NCI-H1105 (cell line): ENCODE data around the gene BICD1.

Experiments
- DNase-seq: peaks from one replicate; lab custom pipeline; 2025; lab: John Stamatoyannopoulos, UW

Gene BICD1

GRCh38 chr12:32281098-32281497, 174.5 kb downstream of the BICD1 start:
- DNase-seq, result no peak

DNA sequence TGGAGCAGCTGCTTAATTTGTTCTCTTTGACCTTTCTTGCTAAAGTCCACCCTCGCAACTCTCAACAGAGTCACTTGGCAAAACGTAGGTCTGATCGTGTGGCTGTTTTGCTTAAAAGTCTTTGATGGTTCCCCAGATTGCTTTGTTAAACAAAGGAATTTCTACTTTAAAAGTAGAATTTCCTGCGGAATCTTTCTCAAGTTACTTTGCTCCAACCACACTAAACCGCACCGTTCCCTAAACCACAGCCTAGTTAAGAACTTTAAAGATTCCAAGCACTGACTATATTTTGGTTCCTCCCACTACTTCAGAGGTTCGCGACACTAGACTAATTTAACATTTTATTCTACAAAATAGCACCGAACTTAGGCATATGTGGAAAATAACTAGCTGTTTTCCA, 177.9 kb downstream of the BICD1 start:
- DNase-seq, result no peak

DNA sequence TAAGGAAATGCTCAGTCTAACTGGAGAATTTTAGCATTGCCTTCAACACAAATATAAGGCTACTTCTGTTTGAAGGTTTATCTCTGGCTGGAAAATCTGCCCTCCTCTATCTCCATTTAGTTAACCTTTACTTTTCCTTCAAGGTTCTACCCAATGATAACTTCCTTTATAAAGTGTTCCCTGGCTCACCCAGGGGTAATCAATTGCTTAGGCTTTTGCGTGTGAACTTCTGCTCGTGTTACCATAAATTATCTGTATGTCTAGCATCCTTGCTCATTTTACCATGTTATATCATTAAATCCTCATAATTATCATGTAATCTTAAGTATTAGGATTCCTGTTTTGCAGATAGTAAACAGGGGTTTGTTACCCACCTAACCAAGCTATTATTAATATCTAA, 178.4 kb downstream of the BICD1 start:
- no peak for DNase-seq

DNA sequence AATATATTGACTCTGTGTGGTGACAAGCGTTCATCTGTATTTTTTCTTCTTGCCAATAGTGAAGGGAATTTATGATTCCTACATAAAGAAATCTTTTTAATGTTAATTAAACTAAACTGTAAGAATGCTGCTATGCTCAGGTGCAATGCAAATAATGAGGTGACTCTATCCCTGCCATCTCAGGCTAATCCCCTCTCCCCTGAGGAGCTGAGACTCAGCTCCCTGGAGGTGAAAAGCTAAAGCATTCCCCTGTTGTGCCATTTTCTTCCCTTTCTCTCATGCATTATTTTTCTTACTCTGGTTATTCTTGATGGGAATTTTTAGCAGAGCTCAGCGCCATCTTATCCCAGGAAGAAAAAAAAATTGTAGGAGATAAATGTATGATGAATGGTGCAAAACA, 178.8 kb downstream of the BICD1 start:
- no peak for DNase-seq

DNA sequence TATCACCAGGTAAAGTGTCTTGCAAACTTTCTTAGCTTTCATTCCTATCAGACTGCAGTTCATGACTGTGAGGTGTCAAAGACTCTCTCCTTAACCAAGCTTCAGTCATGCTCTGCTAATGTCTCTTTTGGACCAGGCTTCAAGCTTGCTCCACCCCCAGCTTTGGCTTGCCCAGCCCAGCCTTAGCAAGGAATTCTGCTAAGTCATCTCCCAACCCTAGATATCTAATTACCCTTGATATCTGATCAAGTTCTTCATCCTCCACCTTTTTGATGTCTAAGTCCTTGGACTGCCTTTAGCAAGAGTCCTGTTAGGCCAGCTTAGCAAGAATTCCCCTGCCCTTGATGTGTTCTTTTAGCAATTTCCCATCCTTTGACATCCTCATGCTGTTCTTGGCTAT, 183.8 kb downstream of the BICD1 start:
- no peak for DNase-seq

GRCh38 chr12:32292151-32292550, 185.5 kb downstream of the BICD1 start:
- no peak for DNase-seq

DNA sequence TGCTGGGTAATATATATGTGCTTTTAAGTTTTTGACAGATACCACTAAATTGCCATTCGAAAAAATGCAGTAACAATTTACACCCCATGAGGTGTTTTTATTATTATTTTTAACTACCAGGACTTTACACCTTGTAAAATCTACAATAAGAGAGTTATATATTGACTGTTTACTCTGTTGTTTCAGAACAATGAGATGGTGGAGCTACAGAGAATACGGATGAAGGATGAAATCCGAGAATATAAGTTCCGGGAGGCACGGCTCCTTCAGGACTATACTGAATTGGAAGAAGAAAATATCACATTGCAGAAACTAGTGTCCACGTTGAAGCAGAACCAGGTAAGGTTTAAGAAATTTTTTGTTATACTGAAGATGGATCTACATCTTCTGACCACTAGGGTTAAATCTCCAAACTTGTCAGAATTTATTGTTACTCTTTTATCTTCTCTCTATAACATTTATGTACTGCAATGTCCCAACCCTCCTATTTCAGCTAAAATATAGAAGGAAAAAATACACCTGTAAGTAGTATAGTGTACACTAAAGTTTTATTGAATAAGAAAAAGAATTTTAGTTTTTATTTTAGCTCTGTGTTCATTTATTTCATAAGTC, 187.3 kb downstream of the BICD1 start:
- DNase-seq, result no peak

DNA sequence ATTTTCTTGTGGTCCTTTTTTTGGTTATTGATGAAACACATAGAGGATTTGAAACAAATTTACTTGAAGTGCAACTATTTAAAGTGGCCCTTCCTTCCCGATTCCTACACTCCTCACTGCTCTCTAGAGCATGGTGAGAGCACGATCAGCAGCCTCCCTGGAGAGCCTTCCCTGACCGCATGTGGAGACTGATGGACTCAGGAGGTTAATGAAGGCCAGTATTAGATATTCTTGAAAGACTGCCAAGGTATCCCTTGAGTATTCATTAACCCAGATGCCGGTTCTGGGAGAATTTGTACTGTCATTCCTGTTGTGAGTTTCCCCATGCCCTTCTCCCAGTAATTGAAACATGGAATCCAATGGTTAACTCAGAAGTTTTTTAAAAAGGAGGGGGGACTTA, 189.9 kb downstream of the BICD1 start:
- no peak for DNase-seq

DNA sequence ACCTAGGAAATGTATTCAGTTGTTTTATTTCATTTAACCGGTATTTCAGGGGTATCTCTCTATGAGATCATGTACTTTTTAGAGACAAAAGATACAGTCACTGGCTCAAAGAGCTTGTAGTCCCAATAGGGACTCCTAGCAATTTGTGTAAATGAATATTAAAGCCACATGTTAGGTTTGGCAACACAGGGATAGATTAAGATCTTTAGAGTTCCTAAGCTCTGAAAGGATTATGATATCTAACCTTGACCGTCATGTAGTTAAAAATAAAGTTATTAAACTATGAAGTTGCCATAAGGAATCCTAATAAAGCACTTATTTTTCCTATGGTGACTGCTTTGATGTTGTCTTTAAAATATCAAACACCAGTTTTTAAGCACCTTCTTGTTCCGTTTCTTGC, 192.3 kb downstream of the BICD1 start:
- DNase-seq, result no peak

- DNase-seq, result no peak
Observed at GRCh38 chr12:32301216-32301615, 194.6 kb downstream of the BICD1 start.

DNA sequence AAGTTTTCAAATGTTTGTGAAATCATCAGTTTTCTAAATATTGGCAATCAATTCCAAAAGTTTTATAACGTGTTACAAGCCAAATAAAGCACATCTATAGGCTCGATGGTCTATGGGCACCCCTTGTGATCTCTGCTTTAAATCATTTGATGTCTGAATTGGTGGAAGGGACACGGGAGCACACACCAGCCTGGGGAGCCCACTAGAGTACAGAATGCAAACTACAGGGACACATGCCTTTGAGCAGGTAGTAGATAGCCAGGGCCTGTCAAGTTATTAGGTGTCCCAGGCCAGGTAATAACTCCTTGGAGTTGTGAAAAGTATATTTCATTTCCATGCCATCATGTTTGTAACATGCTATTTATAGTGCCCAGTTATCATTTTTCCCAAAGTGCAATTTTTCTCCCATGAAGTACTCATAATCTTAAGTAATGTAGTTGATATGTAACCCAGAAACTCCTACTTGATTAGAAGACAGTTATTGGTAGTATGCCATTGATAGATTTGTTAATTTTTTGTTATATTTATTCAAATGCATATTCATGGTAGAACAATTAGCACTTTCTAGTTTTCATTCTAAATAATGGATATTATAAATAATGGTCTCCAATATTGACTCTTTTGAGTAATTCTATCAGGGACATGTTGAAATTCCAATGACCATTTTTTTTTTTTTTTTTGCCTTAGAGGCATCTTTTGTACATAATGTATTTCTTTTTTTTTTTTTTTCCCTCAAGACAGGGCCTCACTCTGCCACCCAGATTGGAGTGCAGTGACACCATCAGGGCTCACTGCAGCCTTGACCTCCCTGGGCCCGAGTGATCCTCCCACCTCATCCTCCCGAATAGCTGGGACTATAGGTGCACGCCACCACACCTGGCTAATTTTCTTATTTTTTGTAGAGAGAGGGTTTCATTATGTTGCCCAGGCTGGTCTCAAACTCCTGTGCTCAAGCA, 195.8 kb downstream of the BICD1 start:
- DNase-seq, result peak; percentile 14

GRCh38 chr12:32303174-32303549, 196.5 kb downstream of the BICD1 start:
- no peak for DNase-seq

DNA sequence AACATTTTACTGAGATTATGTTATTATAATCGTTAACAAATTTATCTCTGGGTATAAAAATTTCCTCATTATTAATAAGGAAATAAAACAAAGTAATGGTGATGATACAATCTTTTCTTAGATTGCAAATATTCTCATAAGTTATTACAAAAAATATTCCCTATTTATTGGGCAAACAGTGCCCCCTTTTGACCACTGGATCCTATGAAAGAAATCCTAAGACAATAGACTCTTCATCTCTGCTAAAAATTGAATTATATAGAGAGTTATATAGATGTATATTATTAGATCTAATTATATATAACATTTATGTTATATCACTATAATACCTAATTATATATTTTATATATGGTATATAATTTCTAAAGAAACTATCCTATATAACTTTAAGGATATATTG, 198.5 kb downstream of the BICD1 start:
- DNase-seq, result peak; percentile 38

- DNase-seq, result no peak
Observed at GRCh38 chr12:32307326-32307725, 200.7 kb downstream of the BICD1 start.

- DNase-seq, result peak; percentile 25
Observed at GRCh38 chr12:32309811-32310736, 203.4 kb downstream of the BICD1 start.

- peak; percentile 5 for DNase-seq
Observed at GRCh38 chr12:32312049-32312670, 205.5 kb downstream of the BICD1 start.

GRCh38 chr12:32322354-32322753, 215.7 kb downstream of the BICD1 start:
- no peak for DNase-seq

GRCh38 chr12:32331133-32331532, 224.5 kb downstream of the BICD1 start:
- no peak for DNase-seq

GRCh38 chr12:32332446-32332845, 225.8 kb downstream of the BICD1 start:
- no peak for DNase-seq

- DNase-seq, result no peak
Observed at GRCh38 chr12:32334371-32334777, 227.7 kb downstream of the BICD1 start.

DNA sequence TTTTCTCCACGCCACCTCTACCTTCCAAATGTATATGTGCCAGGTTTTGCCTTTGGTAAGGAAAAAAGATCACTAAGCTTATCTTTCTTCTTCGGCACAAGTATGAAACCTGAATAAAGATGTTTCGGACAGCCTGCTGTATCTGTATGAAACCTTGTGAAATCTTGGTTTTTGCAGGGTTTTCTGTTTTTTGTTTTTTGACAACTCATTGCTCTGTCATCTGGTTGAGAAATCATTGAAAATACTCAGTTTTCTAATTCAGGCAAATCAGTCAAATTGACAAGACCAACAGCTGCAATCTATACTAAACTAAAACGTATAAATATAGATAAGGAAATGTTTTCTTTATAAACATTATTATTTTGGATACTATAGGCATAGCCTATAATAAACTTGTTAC, 229.6 kb downstream of the BICD1 start:
- DNase-seq, result no peak

- no peak for DNase-seq
Observed at GRCh38 chr12:32343496-32343895, 236.8 kb downstream of the BICD1 start.
